WI38 (cell line): Measurements from ENCODE around the gene HSD17B3.

Experiments
- H3K4me3 ChIP-seq: 2 replicates; pipeline ENCODE4 v1.5.1; 2011; ENCODE audit warnings: low read depth, mild to moderate bottlenecking, control low read depth, low read length
- TF ChIP-seq, protein P1 (sequence below): IDR thresholded peaks from 2 replicates; pipeline ENCODE4 v1.5.1; 2012; ENCODE audit warnings: low read depth, mild to moderate bottlenecking, control low read depth, low read length

HSD17B3 gene

DNA sequence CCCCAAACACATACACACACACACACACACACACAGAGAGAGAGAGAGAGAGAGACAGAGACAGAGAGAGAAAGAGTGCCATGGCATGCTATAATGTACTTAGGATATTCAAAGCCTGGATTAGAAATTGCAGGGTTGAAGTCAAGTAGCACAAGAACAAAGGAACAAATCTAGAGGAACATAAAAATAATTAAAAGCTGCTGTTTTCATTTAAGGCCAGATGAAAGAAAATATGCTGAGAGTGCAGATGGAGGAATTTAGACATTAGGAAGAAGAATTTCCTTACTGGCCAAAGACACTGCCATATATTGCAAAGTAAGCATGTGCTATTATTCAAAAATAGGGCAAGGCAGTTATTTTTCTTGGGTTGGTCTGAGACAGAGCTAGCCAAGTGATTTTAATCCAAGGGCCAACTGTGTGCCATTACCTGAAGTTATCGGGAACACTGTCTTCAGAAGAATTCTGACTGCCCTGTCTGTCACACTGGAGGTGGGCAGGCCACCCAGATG lies 31.7 kb downstream of the HSD17B3 start:
- H3K4me3 ChIP-seq, result no peak overlapping the region
- TF ChIP-seq, protein P1, sequence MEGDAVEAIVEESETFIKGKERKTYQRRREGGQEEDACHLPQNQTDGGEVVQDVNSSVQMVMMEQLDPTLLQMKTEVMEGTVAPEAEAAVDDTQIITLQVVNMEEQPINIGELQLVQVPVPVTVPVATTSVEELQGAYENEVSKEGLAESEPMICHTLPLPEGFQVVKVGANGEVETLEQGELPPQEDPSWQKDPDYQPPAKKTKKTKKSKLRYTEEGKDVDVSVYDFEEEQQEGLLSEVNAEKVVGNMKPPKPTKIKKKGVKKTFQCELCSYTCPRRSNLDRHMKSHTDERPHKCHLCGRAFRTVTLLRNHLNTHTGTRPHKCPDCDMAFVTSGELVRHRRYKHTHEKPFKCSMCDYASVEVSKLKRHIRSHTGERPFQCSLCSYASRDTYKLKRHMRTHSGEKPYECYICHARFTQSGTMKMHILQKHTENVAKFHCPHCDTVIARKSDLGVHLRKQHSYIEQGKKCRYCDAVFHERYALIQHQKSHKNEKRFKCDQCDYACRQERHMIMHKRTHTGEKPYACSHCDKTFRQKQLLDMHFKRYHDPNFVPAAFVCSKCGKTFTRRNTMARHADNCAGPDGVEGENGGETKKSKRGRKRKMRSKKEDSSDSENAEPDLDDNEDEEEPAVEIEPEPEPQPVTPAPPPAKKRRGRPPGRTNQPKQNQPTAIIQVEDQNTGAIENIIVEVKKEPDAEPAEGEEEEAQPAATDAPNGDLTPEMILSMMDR, result no peak

- TF ChIP-seq, protein P1, result no peak
- no peak overlapping the region for H3K4me3 ChIP-seq
Measured at GRCh38 chr9:96258967-96259366, 43.0 kb downstream of the HSD17B3 start.

DNA sequence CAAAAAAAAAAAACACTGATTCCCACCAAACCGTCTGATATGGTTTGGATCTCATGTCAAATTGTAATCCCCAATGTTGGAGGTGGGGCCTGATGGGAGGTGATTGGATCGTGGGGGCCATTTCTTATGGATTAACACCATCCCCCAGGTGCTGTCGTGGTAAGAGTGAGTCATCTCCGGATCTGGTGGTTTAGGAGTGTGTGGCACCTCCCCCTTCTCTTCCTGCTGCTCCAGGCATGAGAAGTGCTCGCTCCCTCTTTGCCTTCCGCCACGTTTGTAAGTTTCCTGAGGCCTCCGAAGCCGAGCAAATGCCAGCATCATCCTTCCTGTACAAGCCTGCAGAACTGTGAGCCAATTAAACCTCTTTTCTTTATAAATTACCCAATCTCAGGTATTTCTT lies 45.2 kb downstream of the HSD17B3 start:
- H3K4me3 ChIP-seq, result no peak overlapping the region
- TF ChIP-seq, protein P1, result no peak

DNA sequence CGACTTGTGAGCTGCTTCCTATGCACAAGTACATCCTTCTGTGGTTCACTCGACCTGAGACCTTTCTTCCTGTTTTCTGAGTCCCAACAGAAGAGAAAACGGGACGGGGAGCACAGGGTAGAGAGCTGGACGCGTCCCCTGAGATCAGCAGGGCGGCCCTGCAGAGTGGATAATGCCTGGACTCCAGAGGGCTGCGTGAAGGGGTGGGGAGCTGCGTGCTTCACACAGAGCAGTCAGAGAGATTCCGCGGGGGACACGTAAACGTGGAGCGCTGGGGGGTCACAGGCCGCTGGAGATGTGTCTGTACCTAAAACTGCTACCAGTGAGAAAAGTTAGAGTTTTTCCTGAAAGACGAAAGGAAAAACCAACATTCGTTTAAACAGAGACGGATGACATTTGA lies 46.3 kb downstream of the HSD17B3 start:
- no peak overlapping the region for H3K4me3 ChIP-seq
- TF ChIP-seq, protein P1, result no peak

DNA sequence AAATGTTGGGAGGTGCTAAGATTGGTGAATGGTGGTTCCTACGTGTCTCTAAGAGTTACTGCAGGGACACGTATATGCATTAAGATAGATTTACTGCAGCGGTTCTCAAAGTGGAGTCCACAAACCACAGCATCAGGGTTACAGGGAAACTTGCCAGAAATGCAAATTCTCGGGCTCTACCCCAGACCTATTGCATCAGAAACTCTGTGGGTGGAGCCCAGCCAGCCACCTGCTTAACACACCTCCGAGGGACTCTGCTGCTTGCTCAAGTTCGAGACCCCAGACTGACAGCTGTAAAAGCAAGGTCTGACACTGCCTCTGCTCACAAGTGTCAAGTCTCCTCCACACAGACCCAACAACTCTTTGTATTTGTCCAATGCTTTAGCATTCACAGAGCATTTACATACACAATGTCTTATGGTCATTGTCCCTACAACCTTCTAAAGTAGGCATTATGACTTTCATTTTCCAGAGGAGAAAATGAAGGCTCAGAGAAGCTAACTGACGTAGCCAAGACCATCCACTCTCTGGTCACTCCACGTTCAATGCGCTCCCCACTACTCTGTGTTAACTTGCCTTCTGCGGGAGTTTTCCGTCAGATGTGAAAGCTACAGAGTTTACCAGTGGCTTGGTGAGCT lies 48.8 kb downstream of the HSD17B3 start:
- TF ChIP-seq, protein P1, result no peak
- H3K4me3 ChIP-seq, result no peak overlapping the region

GRCh38 chr9:96251451-96251850 lies 50.5 kb downstream of the HSD17B3 start:
- TF ChIP-seq, protein P1, result no peak
- H3K4me3 ChIP-seq, result no peak overlapping the region

DNA sequence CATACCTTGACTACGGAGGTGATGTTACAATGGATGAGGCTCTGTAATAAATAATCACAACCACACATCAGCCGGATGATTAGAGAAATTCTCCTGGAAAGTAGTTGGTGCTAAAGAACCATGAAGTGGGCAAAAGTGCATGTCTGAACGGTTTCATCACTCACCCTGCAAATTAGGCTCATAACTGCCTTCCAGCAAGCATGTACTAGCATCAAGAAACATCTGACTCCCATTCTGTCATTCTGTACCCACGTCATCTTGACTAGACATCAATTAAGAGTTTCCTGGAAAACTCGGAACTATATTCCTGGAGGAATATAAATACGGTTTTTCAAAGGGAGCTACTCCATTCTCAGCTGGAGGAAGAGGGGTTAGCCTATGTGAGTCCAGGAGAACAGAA lies 52.2 kb downstream of the HSD17B3 start:
- no peak overlapping the region for H3K4me3 ChIP-seq
- TF ChIP-seq, protein P1, result no peak
